HG03280 (cell line): Measurements from ENCODE around the gene PRR36.

Experiments used
- ATAC-seq: cut with Tn5 transposase; IDR thresholded peaks from one replicate; pipeline ENCODE4 v1.9.1; 2021; ENCODE audit warnings: mild to moderate bottlenecking, moderate library complexity; ENCODE audit not compliant: unreplicated experiment

PRR36 gene

GRCh38 chr19:7872306-7873204, 1.6 kb downstream of the PRR36 start:
- no peak for ATAC-seq

GRCh38 chr19:7871437-7872305, 2.5 kb downstream of the PRR36 start:
- no peak for ATAC-seq

GRCh38 chr19:7870571-7871436, 3.4 kb downstream of the PRR36 start:
- ATAC-seq: no peak

GRCh38 chr19:7869910-7870511, 4.2 kb downstream of the PRR36 start:
- ATAC-seq: peak; percentile 0

- peak; percentile 56 for ATAC-seq
Observed at GRCh38 chr19:7869453-7869909, 4.7 kb downstream of the PRR36 start.

GRCh38 chr19:7868671-7869452, 5.3 kb downstream of the PRR36 start:
- ATAC-seq: peak; percentile 62

GRCh38 chr19:7868326-7868670, 5.9 kb downstream of the PRR36 start:
- ATAC-seq: no peak

- no peak for ATAC-seq
Observed at GRCh38 chr19:7867092-7867844, 6.9 kb downstream of the PRR36 start.

- no peak for ATAC-seq
Observed at GRCh38 chr19:7866399-7867091, 7.6 kb downstream of the PRR36 start.

- no peak for ATAC-seq
Observed at GRCh38 chr19:7865262-7865911, 8.8 kb downstream of the PRR36 start.

- no peak for ATAC-seq
Observed at GRCh38 chr19:7864690-7865074, 9.5 kb downstream of the PRR36 start.

GRCh38 chr19:7863971-7864689, 10.1 kb downstream of the PRR36 start:
- no peak for ATAC-seq

GRCh38 chr19:7863157-7863970, 10.8 kb downstream of the PRR36 start:
- ATAC-seq: no peak

- no peak for ATAC-seq
Observed at GRCh38 chr19:7862413-7862951, 11.7 kb downstream of the PRR36 start.

- no peak for ATAC-seq
Observed at GRCh38 chr19:7861619-7862412, 12.4 kb downstream of the PRR36 start.
